NCI-H2029 treated with DMSO at 0.1 percent for 48 hours (cell line): Measurements from ENCODE around the gene GRIP2.

ENCODE experiments used
- DNase-seq: peaks from one replicate; lab custom pipeline; 2025; lab: John Stamatoyannopoulos, UW

Gene GRIP2

DNA sequence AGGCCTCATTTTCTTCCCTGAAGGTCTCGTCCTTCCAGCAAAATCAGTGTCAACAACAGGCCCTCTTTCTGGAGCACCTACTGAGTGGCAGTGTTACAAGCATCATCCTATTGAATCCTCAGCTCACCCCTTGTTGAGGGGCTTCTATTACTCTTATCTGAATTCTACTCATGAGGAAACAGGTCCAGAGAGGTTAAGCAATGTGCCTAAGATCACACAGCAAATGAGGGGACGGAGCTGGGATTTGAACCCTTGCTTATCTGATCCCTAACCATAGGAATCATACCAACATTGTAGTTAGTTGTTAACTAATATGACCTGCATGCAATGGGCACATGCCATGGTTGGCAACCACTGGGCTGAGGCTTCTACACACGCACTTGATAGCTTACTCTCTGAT, 74.7 kb downstream of the GRIP2 start:
- no peak for DNase-seq

DNA sequence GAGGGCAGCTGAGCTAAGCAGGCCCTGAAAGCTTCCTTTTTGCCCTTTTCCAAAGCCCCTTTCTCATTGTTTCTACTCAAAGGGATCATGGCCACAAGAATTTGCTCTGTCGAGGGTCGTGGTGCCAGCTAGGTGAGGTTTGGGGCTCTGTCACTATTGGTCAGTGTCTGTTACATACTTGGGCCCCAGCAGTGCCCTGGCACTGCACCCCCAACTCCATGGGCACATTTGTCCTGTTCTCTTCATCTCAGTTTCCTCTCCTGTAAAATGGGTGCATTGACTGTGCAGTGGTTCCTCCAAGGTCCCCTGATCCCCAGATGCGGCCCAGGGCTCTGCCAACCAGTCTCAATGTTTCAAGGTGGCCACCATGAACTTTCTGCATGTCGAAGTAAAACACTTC, 75.6 kb downstream of the GRIP2 start:
- DNase-seq = no peak

DNA sequence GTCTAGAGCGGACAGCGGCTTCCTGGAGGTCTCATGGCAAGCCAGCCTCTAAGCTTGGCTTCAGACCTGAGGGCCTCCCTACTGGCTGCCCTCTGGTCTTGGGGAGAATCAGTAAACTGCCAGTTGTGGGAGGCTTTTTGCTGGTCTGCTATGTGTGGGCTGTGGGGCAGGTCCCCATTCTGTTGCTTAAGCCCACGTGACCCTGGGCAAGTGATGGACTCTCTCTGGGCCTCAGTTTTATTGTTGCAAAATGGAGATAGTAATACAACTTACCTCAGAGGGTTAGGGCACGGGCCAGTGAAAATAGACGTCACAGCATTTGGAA, 76.0 kb downstream of the GRIP2 start:
- DNase-seq = no peak

DNA sequence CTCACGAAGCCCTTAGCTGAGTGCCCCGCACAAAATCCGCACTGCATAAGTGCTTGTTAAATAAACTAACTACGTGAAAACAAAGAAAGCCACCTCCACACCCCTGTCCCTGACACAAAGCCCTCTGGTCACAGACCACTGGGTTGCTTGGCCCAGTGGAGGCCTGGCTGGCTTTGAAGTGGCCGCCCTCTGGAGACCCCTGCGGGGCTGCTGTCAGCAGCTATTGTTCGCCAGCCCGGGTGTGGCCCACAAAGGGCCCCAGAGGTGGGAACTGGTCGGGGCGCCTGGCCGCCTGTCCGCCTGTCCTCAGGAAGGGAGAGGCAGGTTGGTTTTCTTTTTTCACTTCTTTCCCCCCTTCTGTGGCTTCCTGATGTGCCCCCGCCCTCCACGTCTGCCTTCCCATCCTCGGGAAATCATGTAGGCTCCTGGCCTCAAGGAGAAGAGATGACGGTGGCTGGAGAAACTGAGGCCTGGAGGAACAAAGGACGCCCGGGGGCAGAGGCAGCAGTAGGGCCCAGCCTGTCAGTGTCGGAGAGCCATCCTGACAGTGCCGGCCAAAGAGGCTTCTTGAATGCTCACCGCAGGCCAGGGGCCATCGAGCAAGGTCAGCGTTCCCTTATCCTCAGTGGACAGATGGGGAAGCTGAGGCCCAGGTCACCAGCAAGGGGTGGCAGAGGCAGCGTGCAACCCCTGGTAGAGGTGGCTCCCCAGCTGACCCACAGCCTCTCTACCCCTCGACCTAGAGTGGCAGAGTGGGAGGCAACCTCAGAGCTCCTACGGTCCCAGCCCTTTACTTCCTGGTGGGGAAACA, 76.6 kb downstream of the GRIP2 start:
- DNase-seq = no peak

DNA sequence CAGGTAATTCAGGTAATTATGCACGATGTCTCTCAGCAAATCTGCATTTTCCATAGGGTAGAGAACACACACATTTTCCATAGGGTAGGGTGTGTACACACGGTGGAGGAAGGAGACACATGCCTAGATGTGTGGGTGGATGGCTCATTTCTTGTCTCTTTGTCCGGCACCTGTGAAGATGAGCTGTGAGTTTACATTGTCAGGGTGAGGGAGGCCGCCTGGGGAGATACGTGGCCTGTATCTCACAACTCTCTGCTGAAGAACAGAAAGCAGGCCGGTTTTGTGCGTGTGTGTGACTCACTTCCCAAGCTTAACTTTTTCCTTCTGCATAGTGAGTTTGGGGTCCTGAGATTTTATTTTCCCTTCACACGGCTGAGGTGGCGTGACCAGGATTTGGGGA, 77.4 kb downstream of the GRIP2 start:
- DNase-seq = no peak

DNA sequence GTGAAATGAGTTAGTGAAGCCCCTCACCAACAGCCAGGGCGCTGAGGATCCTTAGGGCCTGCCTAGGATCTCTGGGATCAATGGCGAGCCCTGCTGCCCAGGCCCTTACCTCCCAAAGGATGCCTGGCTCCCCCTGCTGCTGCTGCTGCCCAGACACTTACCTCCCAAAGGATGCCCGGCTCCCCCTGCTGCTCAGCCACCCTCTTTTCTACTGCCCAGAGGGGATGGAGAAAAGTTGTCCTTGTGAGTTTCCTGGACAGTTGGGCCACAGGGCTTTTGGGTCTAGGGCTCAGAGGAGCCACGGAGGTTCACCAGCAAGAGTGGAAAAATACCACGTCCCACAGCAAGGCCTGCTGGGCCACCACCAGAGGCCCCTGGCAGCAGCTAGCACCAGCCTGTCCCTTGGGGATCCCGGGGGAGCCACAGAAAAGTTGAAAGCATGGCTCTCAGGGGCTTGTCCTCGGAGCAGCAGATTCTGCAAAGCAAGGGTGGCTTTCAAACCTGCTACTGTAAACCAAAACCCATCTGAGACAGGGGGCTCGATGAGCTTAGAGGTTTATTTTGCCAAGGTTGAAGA, 78.3 kb downstream of the GRIP2 start:
- DNase-seq = peak; percentile 25

DNA sequence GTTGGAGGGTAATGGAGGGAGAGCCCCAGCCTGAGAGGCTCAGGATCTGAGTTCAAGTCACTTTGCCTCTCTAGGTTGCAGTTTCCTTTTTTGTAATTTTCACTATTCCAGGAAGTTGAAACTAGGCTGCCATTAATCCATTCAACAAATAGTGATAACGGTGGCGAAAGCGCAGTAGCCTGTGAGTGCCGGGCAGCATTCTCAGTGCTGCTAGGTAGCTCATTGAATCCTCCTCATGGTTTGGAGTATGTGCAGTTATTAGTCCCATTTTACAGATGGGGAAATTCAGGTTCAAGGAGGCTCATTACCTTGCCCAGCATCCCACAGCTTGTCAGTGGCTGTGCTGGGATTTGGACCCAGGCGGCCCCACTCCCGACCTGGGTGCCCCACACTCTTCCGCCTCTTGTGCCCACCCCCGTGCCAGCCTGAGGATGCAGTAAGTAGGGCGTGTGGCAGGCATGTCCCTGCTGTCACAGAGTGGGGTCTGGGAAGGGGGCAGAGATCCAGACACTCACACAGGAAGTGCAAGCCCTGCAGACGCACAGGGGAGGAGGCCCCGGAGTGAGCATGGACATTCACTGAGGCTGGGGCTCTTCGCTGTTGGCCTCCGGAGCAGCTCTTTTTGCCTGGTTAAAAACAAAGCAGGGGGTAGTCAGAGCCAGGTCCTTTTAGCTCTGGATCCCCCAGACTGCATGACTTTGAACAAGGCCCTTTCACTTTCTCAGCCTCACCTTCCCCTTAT, 79.0 kb downstream of the GRIP2 start:
- DNase-seq = no peak

DNA sequence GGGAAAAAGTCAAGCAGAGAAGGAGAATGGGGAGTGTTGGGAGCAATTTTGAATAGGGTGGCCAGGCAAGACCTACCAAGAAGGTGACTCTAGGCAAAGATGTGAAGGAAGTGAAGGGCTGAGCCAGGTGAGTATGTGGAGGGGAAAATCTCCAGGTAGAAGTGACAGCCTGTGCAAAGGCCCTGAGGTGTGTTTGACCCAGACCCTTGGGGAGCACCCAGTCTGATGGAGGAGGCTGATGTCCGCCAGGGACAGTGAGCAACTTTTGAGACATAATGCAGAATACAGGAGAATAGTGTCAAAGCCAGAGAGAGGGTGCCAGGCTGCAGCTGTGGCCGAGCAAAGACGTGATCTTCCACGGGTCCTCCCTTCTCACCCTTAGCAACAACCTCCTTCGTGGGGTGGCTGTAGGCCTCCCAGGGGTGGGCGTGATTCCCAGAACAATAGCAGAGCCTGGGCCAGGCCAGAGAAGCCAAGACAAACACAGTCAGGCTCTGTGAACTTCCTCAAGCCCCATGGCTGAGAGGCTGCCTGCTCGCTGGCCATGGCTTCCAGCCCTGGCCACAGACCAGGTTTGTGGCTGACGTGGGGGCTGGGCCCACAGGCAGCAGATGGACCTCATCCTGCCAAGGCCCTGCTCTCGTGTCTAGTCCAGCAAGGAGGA, 79.7 kb downstream of the GRIP2 start:
- DNase-seq = peak; percentile 53

DNA sequence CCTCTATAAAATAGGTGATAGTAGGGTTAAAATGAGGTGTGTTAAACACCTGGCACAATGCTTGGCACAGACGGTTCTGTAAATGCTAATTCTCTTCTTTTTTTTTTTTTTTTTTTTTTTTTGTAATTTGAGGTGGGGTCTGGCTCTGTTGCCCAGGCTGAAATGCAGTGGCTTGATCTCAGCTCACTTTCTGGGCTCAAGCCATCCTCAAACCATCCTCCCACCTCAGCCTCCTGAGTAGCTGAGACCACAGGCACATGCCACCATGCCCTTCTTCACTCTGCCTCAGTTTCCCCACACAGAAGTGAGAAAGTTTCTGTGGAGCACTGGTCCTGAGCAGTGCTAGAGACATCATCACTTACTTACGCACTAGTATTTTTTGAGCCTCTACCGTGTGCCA, 80.4 kb downstream of the GRIP2 start:
- no peak for DNase-seq

DNA sequence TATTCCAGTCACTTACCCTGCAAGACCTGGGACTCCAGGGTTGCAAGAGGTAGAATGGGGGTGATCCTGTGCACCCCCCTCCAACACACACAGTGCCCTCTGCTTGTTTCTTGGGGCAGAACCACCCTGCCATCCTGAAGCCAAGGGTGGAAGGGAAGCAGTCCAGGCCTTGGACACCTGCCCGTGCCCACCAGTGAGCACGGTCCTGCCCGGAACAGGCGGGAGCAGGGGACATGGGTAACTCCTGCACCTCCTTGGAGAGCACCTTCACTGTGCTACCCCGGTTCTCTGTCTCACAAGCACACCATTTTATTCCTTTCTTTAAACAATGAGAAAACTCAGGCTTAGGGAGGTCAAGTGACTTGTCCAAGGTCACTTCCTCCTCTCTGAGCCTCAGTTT, 80.8 kb downstream of the GRIP2 start:
- no peak for DNase-seq

DNA sequence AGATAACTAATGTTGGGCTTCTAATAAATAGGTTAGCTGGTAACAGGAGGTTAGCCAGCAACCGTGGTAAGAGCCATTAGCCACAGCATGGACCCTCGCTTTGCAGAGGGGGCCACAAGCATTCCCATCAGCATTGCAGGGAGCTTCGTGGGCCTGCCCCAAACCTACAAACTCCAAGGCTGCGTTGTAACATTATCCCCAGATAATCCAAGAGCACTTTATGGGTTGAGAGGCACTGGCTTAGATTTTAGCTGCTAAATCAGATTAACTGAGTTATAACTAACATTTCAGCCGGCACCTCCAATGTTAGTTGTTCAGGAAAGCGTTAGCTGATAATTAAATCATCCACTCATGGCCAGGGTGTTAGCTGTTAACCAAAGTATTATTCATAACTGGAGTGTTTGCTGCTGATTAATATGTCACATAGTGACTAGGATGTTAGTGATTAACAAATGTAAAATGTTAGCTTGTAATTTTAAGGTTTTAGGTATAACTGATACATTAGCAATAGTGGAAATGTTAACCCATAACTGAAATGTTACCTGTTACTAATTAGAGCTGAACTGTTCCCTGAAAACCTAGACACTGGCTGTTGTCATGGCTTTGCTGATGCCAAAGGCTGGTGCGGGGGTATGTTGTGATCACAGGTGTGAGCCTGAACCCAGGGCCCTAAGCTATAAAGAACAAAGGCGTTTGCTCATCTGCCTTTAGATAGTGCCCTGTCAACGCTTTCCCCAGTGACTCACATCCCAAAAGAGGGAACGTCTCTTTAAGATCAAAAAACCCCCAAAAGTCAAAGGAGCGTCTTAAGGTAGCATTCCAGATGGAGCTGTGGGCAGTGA, 81.5 kb downstream of the GRIP2 start:
- no peak for DNase-seq

DNA sequence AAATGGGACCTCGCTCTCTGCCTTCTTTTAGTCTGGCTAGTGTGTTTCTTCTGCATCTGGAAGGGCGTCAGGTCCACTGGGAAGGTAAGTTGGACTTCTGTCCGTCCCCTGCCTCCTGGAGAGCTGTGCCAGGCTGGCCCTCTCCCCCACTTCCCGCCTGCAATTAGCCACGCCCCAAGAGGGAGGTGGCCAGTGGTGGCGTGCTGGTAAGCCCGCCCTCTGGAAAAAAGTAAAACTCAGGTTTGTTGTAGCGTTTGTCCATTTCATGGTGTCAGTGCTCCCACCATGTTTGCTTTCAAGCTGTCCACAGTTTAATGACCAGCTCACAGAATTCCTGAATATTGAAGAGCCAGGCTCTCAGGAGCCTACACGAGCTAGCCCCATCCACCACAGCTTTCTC, 82.1 kb downstream of the GRIP2 start:
- DNase-seq = no peak

DNA sequence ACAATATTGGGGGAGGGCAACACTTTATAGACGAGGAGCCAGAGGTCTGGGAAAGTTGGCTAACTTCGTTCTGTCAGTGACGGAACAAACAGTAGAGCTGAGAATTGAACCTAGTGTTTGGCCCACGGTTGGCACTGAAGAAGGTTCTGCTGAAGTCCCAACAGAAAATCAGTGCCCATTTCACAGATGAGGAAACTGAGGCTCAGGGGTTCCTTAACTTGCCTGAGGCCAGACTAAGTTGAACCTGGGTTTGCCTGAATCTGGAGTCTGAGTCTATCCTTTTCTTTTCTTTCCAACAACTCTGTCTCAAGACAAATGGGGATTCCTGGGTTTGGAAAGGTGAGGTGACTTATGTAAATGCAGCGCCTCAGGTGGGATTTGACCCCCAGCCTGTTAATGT, 82.7 kb downstream of the GRIP2 start:
- DNase-seq = no peak

DNA sequence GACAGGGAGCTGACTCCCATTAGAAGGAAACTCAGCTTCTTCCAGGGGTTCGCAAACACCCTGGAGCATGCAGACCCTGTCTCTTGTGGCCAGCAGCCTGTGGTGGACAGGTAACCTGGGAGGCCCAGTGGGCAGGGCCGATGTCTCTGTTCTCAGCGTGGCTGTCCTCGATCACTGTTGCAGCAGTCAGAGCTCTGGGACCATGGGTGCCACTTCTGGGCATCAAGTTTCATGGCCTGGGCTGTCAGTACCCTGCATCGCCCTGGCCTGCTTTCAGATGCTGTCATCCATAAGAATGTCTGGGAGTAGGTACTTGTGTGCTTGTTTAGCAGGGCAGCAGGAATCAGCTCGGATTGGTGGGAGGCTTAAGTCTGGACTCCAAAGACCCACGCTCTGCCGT, 83.3 kb downstream of the GRIP2 start:
- no peak for DNase-seq

DNA sequence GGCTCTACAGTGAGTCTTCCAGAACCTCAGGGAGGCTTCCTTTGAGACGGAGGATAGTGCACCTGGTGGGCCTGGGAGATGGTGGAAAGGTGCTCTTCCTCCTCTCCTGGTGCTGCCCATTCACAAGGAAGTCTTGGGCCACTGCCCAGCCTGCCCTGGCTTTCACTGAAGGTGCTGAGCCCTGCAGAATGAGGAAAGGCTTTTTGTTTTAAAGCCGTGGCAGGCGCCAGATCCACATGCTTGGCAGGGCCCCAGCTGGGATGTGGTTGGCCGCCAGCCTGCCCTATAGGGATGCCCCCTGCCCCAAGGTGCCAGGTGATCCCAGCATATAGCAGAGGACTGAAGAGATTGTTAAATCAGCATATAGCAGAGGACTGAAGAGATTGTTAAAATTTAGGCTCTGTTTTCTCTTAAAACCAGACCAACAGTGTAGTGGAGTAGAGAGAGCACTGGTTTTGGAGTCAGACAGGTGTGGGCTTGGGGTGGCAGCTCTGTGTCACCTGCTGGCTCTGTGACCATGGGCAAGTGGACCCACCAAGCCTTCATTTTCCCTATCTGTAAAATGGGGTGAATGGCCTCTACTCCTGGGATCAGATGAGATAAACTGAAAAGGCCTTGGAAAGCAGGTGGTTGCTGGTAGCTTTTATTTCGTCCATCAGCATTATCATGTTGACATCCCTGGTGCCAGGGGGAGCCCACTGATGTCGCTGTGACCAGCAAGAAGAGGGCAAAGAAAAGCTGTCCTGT, 84.4 kb downstream of the GRIP2 start:
- DNase-seq = peak; percentile 84

DNA sequence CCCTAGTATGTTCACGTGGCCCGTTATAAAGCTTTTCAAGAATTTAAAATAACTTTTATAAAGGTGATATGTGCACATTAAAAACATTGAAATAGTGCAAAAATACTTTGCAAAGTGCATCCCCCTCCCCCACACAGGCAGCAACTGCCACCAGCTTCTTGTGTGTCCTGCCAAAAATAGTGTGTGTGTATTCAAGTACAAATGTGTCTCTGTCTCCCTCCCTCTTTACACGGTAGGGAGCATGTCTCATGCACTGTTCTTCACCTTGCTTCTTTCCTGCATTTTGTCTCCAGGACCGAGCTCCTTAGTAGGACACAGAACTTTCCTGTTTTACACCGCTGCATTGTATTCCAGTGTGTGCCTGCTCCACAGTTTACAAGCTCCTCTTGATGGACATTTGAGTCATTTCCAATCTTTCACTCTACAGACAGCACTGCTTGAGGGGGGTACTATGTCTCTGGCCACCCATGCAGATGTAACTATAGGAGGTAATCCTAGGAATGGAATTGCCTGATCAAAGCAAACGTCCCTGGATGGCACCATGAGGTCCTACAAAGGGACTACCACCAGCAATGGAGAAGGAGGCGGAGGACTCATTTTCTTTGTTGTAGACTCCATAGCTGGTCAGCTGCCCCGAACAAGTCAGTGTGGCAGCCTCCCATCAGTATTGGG, 85.4 kb downstream of the GRIP2 start:
- DNase-seq = no peak

DNA sequence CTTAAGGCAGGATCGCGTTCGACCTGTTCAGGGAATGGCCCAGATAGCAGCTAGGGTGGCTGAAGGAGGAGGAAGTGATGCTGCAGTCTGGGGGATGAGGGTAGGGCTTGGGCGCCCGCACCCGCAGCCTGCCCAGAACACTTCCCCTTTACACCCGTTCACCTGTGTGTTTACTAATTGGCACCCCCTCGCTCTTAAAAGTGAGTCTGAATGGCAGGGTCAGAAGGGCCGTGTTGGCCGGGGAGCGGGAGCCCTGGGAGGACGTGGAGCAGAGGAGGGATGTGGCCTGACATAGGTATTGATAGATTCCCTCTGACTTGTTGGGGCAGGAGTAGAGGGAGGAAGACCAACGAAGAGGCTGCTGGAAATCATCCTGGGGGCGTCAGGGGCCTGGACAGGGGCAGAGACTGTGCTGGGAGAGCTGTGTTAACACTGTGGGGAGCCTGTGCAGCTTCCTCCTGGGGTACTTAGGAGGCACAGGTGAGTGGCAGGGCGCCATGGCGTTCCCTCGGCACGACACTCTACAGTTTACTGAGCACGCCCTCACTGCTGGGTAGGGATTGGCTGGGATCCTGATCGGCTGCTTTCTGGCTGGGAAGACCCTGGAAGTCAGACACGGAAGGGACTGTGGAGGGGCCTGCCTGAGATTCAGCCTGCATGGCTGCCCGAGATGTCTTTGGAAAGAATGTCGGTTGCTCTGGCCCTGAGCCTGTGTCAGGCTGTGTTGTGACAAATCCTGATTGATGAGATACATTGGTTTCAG, 86.1 kb downstream of the GRIP2 start:
- DNase-seq = no peak

DNA sequence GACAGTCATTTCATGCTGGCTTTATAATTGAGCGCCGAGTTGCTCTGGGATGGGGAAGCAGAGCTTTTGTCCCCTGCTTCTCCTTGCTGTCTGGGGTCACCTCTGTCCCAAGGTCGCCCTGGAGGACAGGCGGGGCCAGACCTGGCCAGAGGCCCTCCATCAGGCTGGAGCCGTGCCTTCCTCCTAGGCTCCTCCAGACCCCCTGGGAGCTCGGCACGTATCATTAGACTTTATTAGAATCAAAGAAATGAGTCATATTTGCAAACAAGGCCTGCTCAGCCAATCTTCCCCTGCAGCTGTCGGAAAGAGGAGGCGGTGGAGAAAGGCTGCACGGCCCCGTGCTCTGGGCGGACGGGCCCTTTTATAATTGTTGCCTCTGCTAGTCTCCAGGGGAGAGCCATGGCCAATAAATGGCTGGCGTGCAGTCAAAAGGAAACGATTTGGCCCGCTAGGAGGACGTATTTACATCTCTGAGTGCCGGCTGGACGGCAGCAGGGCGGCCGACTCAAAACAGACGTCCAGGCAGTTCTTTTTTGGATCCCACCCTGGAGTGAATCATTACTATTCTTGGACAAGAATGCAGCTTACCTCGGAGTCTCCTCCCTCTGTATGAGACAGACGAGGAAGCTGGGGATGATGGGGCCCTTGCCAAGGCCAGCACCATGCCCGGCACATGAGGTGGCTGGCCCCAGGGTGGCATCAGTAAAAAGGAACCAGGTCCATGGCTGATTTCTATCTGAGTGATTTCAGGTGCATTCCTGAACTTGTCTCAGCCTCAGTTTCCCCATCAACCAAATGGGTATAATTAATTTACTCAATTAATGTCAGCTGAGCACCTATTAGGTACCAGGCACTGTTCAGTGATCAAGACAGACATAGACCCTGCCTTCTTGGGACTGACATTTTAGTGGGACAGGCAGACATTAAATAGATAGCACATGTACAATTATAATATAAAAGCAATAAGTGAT, 87.1 kb downstream of the GRIP2 start:
- peak; percentile 90 for DNase-seq
